Activated naive CD4-positive, alpha-beta T cell (primary cell): ENCODE results near the gene FST.

Experiments
- DNase-seq, 4 experiments: peaks; one replicate each; lab custom pipeline; 2025; lab: John Stamatoyannopoulos, UW

FST gene

GRCh38 chr5:53520813-53521212 is 40.4 kb downstream of the FST start:
- DNase-seq = no peak
